CD1c-positive myeloid dendritic cell (primary cell): ENCODE data around the gene SF3A2.
A peak's percentile ranks its signal among the peaks of the same experiment; 100 is the strongest.

ENCODE experiments used
- DNase-seq: peaks from one replicate; pipeline ENCODE4 v3.0.0-alpha.2; 2016; ENCODE audit errors: extremely low spot score

SF3A2 gene

DNA sequence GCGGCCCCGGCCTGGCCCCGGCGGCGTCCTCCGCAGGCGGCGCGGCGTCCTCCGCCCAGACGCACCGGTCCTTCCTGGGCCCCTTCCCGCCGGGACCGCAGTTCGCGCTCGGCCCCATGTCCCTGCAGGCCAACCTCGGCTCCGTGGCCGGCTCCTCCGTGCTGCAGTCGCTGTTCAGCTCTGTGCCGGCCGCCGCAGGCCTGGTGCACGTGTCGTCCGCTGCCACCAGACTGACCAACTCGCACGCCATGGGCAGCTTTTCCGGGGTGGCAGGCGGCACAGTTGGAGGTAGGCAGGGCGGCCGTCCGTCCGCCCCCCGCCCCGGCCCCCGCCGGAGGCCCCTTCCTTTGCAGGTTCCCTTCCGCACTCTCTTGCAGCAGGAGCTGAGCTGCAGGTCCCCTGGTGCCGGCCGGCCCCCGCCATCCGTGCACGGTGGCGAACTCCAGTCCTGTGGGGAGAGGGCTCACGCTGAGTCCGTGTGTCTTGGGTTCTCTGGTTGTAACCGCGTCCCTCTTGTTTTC is 9.7 kb upstream of the SF3A2 start:
- DNase-seq, result no peak

DNA sequence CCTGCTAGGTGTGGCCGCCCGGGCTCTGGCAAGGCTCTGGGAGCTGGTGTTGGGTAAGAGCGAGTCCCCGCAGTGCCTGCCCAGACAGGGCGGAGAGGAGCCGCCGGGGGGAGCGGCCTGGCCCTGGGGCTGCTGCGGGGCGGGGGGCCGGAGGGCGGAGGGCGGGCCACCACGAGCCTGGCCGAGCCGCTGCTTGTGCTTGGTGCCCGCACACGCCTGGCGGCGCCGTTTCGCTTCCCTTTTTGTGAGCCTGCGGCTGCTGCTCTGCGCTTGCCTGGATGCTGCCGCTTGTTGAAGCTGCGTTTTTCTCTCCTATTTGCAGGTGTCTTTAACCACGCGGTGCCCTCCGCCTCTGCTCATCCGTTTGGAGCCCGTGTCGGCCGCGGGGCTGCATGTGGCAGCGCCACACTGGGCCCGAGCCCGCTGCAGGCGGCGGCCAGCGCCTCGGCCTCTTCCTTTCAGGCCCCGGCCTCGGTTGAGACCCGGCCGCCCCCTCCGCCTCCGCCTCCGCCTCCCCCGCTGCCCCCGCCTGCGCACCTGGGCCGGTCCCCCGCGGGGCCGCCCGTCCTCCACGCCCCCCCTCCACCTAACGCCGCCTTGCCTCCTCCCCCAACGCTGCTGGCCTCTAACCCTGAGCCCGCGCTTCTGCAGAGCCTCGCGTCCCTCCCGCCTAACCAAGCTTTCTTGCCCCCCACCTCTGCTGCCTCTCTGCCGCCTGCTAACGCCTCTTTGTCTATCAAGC is 9.0 kb upstream of the SF3A2 start:
- DNase-seq, result peak; percentile 76

DNA sequence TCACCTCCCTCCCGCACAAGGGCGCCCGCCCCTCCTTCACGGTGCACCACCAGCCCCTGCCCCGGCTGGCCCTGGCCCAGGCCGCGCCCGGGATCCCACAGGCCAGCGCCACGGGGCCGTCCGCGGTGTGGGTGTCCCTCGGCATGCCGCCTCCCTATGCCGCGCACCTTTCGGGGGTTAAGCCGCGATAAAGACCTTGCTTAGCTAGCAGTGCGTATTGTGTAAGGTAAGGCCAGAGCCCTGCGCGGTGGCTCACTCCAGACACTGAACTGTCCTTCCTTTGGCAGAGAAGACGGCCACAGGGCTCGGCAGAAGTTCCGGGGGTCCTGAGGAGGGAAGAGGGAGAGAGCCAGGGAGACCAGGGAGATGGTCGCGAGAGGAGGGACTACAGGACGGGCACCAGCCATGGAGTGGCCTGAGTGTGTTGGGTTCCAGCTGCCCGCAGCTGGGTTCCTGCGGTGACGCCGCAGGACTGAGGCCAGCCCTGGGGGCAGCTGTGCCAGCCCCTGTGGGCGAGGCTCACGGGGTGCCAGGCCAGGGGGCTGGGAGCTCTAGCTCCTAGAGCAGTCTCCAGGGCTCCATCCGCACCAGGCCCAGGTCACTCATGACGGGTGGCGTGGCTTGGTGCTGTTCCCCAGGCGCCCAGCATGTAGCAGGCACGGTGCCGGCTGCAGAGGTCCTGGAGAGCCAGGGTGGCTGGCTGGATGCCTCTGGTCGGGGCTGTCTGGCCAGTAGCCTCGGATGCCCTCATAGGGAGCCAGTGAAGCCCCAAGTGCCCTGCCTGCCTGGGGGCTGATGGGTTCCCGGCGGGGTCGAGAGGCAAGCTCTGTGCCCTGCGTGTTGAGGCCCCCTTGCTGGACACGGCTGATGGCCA is 8.2 kb upstream of the SF3A2 start:
- no peak for DNase-seq

DNA sequence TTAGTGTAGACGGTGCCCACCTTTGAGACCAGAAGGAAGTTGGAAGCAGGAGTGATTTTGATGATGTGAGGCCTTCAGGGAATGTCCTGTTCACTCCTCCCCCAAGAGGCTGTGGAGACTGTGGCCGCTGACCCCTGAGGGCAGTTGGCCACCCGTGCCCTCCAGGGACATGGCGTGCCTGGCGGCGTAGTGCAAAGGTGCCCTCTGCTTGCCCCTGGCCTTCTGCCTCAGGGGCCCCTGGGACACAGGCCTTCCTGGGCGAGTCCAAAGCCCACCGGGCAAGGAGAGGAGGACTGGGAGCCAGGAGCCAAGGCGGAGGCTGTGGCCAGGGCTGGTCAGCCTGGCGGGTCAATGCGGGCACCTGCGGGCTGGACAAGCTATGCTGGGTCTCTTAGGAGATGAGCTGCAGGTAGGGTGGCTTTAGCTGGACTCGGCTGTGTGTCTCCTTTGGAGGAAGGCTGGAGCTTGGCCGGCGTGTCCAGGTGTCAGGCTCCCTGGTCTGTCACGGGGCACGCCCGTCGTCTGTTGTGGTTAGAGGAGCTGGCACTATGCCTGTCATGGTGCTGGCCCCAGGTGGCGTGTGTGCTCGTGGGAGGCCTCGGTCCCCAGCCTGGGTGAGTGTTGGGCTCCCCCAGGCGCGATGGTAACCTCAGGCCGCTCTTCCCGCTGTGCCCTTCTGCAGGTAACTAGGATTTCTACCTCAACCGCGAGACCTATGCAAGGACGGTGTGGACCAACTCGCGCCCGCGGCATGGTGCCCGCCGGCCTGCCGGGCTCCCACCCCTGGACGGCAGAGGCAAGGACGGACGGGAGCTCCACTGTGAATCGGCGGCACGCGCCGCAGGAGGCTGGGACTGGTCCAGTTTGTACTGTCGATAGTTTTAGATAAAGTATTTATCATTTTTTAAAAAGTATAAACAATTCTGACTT is 7.3 kb upstream of the SF3A2 start:
- no peak for DNase-seq

DNA sequence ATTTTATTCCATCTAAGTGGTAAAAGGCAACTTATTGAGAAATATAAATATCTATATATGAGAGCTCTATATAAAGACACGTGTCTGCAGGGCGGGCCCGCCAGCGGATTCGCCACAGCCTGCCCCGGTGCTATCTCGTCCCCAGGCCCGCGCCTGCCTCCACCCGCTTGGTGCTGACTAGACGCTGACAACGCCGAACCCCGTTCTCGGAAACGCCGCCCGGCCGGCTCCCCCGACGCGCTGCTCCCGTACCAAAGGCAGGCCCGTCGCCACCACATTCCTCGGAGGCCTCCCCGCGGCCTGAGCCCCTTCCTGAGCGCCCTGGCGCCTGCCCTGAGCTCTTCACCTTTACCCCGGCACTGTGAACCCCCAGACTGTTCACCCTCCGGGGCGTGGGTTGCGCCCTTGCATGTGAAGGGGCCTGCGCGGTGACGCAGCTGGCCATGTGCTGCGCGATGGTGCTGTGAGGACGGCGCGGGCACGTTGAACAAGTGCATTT is 6.5 kb upstream of the SF3A2 start:
- DNase-seq, result no peak

DNA sequence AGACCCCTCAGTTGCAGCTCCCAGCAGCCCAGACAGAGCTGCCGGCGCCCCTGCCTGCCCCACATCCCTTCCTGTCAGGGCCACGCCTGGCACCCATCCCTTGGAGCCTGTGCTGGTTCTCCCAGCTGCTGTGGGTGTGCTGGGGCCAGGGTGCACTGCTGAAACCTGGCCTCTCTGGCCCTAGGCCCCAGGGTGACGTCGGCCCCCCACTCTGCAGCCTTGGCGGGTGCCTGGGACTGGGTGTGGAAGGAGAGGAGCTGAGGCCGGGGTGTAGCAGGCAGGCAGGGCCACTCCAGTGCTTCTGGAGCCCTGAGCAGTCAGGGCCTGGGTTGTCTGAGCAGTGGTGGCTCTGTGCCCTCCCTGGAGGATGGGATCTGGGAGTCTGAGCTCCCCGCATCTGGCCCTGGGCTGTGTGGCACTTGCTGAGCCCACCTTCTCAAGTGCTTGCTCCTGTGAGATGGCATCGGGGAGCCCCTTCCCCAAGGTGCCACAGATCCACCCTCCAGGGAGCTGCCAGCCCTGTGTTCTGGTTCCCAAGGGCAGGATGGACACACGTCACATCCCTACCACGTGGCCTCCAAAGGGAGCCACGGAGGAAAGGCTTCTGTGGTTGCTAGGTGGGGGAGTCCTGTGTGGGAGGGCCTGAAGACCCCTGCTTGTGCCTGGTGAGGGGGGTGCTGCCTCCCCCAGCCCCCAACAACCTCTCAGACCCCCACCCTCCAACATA is 5.7 kb upstream of the SF3A2 start:
- no peak for DNase-seq

DNA sequence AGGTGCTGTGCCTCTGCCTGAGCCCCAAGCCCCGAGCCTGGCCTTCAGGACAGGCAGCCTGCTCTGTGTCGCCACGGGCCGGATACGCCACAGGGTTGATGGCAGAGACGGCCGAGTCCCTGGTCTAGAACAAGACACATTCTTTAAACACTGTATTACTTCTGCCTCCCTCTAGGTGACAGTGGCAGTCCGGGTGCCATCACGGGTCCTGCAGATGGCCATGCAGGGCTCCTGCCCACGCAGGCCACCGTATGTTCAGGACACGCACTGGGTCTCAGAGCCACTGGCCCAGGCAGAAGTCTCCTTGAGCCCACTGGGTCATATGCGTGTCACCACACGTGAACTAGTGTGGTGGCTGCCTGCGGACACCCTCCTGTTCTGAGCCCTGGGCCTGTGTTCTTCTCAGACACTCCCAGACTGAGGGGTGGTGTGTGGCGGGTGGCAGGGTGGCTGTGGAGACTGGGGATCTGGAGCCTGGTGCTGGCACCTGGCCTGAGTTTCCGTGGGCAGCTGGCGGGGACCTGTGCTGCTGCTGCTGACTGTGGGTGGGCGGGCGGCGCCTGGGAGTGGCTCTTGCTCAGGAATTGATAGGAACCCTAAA is 4.9 kb upstream of the SF3A2 start:
- DNase-seq, result no peak

DNA sequence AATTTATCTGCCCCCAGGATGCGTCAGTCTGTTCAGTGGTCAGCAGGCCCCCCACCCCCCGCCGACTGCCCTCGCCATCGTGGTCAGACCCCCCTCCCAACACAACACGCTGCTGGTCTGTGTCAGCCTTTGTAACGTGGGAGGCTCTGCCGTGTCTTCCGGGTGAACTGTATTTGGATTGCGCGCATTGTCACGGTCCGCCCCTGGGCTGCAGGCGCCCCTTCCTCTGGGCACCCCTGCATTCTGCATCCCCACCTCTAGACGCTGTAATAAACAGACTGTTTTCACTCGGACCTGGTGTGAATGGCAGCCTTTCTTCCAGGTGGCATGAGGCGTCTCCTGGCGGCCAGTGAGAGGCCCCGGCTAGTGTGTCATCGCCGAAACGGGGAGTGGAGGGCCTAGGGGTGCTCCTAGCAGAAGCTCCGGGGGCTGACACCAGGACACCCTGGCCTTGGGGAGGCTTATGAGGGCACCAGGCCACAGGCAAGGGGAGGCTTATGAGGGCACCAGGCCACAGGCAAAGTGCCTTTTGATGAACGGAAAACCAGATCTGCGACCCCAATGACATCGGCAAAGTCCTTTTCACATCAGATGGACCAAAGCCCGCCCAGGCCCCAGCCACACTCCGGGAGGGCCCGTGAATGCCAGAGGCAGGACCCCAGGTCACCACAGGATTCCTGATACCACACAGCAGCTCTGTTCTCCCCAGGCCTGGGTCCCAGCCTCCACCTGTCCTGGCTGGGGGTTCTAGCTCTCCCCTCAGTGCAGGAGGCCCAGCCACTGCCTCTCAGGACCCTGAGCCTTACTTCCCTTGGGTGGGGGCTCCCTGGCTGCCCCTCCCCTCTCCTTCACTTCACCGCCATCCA is 4.1 kb upstream of the SF3A2 start:
- no peak for DNase-seq

DNA sequence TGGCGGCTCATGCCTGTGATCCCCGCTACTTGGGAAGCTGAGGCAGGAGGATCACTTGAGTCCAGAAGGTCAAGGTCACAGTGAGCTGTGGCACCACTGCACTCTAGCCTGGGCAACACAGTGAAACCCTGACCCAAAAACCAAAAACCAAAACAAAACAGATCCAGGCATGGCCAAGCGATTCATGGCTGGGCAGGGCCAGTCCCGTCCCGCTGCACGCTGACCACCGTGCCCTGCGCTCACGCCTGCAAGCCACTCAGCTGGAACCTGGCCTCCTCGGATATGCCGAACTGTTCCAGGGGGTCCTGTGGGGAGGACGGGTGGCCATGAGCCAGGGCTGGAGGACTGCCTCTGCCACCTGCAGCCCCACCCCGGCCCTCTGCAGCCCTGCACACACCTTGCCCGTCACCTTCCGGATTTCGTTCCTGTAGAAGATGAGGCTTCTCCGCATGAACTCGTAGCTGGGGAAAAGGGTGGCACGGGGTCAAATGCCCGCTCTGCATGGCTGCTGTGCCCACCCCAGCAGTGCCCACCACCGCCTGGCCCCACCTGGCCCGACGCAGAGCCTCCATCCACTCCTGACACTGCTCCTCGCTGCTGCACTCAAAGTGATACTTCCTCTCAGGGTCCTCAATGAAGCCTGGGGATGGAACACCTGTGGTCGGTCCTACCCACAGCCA is 2.9 kb upstream of the SF3A2 start:
- DNase-seq, result no peak

DNA sequence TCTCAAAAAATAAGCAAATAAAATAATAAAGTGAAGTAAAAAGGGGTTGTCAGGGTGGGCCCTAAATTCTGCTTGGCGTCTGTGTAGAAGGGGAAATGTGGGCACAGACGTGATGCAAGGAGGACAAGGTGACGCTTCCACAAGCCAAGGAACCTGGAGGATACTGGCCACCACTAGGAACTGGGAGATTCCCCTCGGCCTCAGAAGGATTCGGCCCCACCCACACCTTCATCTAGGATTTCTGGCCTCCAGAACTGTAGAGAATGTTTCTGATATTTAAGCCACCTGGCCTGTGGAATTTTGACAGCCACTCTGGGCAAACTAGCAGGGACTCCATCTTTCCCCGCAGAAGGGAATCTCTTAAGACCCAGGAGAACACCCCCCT is 1.6 kb upstream of the SF3A2 start:
- DNase-seq, result peak; percentile 30

DNA sequence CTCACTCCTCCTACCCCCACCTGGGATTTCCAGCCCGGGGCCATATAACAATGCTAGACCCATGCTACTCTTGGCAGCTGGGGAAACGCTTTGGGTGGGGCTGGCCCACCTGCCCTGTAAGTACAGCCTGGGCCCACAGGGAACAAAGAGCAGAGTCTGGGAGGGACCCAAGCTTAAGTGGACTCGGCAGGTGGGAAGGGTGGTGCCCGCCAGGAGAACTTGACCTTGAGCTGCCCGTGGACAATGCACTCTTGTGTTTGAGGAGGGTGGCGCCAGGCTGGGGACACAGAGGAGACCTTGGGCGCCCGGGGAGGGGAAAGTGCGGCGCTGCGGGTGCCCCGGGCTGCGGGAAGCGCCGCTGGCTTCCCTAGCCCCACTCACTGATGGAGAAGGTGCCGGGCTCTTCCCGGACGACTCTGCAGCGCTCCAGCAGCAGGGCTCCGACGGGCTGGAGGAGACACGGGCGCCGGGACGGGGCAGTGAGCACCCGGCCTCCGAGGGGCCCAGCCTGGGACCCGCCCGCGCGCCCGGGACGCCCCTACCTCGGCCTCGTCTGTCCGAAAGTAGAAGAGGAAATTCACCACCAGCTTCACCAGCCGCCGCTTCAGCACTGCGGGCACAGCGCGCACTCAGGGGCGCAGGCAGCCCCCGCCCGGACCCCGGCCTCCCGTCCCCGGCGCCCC is 1.1 kb upstream of the SF3A2 start:
- DNase-seq, result peak; percentile 13

DNA sequence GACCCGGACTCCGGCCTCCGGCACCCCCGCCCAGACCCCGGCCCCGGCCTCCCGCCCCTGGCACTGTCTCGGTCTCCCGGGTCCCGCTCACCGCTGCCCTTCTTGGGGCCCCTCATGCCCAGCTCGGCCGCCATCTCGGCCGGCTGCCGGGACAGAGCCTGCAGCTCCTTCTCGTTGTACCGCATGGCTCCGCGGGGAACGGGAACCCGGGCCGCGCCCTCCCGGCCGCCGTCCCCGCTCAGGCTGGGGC is 635 bp upstream of the SF3A2 start:
- DNase-seq, result no peak

DNA sequence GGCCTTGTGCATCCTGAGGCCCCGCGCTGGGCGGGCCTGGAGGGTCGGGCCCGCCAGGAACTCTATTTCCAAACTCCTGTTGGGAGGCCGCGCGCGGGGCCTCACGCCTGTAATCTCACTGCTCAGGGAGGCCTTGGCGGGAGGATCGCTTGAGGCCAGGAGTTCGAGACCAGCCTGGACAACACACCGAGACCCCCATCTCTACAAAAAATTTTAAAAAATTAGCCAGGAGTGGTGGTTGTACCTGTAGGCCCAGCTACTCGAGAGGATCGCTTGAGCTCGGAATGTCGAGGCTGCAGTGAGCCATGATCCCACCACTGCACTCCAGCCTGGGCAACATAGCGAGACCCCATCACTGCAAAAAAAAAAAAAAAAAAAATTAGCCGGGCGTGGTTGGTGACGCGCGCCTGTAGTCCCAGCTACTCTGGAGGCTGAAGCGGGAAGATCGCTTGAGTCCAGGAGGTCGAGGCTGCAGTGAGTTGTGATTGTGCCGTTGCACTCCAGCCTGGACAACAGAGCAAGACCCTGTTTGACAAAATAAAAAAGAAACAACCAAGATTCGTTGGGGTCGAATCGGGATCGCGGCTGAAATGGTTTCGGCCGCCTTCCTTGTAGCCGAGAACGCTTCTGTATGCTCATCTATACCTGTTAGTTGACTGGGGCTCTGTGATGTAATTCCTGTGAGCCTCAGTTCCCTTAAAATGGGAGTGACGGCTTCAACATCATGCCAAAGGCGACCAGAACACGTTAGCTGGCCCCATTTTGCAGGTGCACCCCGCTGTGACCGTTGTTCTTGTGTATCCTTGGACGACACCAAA is 636 bp downstream of the SF3A2 start:
- DNase-seq, result no peak

DNA sequence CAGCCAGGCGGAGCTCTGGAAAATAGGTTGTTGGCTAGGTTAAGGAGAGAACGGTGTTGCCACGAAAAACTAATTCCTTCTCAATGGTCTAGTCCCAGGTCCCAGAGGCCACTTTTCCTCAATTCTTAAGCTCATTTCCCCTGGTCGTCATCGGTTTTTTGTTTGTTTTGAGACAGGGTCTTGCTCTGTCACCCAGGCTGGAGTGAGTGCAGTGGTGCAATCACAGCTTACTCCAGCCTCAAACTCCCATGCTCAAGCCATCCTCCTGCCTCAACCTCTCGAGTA is 1.2 kb downstream of the SF3A2 start:
- no peak for DNase-seq

DNA sequence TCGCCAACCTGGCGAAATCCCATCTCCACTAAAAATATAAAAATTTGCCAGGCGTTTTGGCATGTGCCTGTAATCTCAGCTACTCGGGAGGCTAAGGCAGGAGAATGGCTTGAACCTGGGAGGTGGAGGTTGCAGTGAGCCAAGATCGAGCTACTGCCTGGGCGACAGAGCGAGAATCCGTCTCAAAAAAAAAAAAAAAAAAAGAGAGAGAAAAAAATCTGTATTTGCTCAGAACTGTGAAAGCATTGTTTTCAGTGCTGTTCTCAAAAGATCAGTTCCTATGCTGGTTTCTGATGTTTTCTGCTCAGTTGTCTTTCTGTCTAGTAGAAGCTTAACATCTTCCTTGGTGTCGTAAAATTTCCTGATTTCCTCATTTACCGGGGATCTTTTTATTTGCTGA is 2.5 kb downstream of the SF3A2 start:
- peak; percentile 31 for DNase-seq

DNA sequence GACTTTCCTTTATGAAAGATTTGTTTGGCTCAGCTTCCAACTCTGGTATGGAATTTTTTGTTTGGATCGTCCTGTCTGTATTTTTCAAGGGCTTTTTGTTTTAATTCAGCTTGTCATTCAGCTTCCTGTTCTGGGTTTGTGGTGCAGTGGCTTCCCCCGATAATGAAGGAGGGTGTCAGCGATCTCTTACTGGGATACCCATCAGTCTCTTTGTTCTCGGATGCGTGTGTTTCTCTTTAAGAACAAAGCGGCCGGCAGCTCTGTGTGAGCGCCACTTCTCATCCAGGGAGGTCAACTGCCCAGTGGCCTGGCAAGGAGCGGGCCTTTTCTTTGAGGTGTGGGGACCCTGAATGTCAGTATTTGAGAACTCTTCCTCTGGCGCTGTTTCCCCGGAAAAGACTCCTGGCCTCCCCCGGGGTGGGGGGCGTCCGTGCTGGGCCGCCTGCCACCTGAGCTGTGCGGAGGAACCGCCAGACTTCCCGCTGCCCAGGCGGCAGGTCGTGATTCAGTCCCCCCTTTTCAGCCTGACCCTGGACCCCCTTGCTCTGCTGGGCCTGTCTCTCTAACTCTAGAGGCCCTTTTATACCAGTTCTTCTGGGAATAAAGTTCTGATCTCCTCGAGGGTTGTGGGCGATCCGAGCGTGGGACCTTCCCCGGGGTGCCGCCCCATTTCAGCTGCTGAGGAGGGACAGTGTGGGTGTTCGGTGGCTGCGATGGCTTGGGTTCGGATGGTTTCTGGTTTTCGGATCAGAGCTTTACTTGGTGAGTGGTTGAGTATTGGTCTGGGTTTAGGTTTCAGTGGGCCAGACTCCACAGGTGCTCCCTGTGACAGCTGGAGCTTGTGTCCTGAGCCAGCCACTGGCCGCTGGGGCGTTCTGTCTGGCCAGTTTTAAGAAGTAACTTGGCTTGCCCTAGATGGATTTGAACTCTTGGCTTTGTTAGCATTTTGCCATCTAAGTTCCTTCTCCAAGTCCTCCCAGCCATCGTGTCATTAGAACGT is 3.4 kb downstream of the SF3A2 start:
- DNase-seq, result peak; percentile 35
